Nephron progenitor cell (in vitro differentiated cells): Measurements from ENCODE around the gene EFCC1.

Source experiments
- DNase-seq: peaks from one replicate; pipeline ENCODE4 v3.0.0; 2021
- H3K27ac Mint-ChIP-seq: 2 replicates; pipeline ENCODE4 v1.8.0; 2021; ENCODE audit warnings: mild to moderate bottlenecking, moderate library complexity, mixed read lengths
- H3K27me3 Mint-ChIP-seq: 2 replicates; pipeline ENCODE4 v1.8.0; 2021; ENCODE audit warnings: mild to moderate bottlenecking, low read depth, mixed read lengths; ENCODE audit not compliant: poor library complexity
- H3K36me3 Mint-ChIP-seq: 2 replicates; pipeline ENCODE4 v1.8.0; 2021; ENCODE audit warnings: low read depth, mixed read lengths
- H3K4me1 Mint-ChIP-seq: 2 replicates; pipeline ENCODE4 v1.8.0; 2021; ENCODE audit warnings: mixed read lengths
- H3K4me3 Mint-ChIP-seq: 2 replicates; pipeline ENCODE4 v1.8.0; 2021; ENCODE audit warnings: mild to moderate bottlenecking, moderate library complexity, mixed read lengths
- H3K9me3 Mint-ChIP-seq: 2 replicates; pipeline ENCODE4 v1.8.0; 2021; ENCODE audit warnings: mild to moderate bottlenecking, moderate library complexity, mixed read lengths
- TF ChIP-seq, protein P1 (sequence below): fragments of 200-600 bp; sonication (generic); IDR thresholded peaks from 2 replicates; pipeline ENCODE4 v1.5.0; 2021; ENCODE audit warnings: antibody characterized with exemption

EFCC1 gene

DNA sequence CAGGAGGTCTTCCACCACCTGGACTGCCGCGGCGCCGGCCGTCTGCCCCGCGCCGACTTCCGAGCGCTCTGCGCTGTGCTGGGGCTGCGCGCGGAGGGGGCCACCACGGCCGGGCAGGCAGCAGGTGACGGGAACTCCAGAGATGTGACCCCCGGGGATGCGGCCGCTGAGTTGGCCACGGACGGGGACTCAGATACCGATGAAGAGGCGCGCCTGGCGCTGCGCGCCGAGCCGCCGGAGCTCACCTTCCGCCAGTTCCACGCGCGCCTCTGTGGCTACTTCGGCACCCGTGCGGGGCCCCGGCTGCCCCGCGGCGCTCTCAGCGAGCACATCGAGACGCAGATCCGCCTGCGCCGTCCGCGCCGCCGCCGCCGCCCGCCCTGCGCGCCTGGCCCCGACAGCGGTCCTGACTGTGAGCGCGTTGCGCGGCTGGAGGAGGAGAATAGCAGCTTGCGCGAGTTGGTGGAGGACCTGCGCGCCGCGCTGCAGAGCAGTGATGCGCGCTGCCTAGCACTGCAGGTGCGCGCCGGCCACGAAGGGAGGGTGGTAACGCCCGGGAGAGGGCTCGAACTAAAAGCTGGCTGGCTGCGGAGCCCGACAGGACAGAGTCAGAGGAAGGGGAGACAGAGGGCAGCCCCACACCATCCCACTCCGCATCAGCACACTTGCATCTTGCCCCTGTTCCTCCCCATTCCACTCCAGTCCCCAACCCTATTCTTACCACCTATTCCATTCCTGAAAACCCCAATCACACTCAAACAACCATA is 885 bp downstream of the EFCC1 start:
- peaks cover 82% of the 10 kb centered on the region for H3K27me3 Mint-ChIP-seq
- H3K4me1 Mint-ChIP-seq: peaks cover 54% of the 10 kb centered on the region
- no peaks in the 10 kb centered on the region for H3K36me3 Mint-ChIP-seq
- TF ChIP-seq, protein P1, sequence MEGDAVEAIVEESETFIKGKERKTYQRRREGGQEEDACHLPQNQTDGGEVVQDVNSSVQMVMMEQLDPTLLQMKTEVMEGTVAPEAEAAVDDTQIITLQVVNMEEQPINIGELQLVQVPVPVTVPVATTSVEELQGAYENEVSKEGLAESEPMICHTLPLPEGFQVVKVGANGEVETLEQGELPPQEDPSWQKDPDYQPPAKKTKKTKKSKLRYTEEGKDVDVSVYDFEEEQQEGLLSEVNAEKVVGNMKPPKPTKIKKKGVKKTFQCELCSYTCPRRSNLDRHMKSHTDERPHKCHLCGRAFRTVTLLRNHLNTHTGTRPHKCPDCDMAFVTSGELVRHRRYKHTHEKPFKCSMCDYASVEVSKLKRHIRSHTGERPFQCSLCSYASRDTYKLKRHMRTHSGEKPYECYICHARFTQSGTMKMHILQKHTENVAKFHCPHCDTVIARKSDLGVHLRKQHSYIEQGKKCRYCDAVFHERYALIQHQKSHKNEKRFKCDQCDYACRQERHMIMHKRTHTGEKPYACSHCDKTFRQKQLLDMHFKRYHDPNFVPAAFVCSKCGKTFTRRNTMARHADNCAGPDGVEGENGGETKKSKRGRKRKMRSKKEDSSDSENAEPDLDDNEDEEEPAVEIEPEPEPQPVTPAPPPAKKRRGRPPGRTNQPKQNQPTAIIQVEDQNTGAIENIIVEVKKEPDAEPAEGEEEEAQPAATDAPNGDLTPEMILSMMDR: no peak
- peak; percentile 69 for DNase-seq
- H3K9me3 Mint-ChIP-seq: peaks cover 4% of the 10 kb centered on the region
- peak overlapping the region; percentile 70 for H3K4me3 Mint-ChIP-seq
- H3K27ac Mint-ChIP-seq: no peak overlapping the region

DNA sequence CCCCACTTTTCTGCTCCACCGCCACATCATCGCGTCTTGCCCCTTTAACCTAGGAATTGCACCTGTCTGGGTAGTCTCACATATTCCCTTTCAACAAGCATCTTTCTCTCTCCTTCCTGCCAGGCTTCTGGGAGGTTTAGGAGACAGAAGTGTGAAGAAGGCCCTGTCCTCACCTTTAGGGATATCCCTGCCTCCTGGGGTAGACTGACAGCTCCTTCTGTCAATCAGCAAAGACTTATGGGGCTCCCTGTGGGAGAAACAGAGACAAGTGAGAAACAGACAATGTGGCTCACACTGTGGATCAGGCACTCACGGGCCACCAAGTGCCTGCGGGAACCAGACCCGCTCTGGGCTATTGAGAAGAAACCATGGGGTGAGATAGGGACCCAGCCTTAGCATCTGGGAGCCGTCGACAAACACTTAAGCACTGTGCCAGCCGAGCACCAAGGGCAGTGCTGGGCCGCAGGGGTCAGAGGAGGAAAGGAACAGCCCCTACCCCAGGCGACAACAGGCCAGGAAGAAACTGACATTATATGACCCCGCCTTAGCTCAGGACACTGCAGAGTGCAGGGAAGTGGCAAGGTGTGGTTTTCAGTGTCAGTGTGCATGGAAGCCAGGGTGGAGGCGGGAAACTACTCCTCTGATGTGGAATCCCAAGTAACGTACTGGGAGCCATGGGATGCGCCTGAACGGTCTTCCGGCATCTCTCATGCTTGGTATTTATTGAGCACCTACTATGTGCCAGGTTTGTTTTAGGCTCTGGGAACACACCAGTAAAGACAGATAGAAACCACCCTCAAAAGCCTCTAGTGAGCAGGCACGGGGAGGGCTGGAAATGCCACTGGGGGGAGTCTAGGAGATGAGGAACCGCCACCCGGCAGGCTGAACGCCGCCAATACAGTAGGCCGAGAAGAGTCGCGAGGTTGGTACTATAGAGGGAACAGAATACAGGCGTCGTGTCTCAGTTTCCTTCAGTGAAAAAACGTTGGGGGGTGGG is 1.8 kb downstream of the EFCC1 start:
- no peak overlapping the region for H3K27ac Mint-ChIP-seq
- peaks cover 55% of the 10 kb centered on the region for H3K4me1 Mint-ChIP-seq
- no peak for DNase-seq
- no peaks in the 10 kb centered on the region for H3K36me3 Mint-ChIP-seq
- TF ChIP-seq, protein P1: no peak
- no peaks in the 10 kb centered on the region for H3K9me3 Mint-ChIP-seq
- H3K27me3 Mint-ChIP-seq: peaks cover 84% of the 10 kb centered on the region
- peak overlapping the region; percentile 70 for H3K4me3 Mint-ChIP-seq

DNA sequence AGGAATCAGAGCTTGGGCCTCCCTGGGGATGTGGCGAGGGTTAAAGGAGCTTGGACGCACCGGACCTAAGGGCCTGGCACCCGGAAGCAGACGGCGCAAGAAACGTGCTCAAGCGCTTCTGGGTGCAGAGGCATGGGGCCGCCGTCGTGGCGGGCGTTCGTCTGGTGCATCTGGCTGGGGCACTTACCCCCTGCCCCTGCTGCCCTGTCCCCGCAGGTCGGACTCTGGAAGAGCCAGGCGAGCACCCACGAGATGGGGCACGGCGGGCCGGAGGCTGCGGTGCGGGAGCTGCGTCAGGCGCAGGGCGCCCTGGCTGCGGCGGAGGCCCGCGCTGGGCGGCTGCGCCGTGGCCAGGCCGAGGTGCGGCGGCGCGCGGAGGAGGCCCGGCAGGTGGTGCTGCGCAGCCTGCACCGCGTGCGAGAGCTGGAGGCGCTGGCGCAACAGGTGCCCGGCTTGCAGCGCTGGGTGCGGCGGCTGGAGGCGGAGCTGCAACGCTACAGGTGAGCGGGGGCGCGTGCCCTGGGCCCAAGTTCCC is 2.5 kb downstream of the EFCC1 start:
- DNase-seq: peak; percentile 37
- TF ChIP-seq, protein P1: no peak
- peaks cover 48% of the 10 kb centered on the region for H3K4me1 Mint-ChIP-seq
- H3K4me3 Mint-ChIP-seq: no peak overlapping the region
- H3K9me3 Mint-ChIP-seq: no peaks in the 10 kb centered on the region
- no peaks in the 10 kb centered on the region for H3K36me3 Mint-ChIP-seq
- H3K27ac Mint-ChIP-seq: no peak overlapping the region
- peaks cover 85% of the 10 kb centered on the region for H3K27me3 Mint-ChIP-seq

DNA sequence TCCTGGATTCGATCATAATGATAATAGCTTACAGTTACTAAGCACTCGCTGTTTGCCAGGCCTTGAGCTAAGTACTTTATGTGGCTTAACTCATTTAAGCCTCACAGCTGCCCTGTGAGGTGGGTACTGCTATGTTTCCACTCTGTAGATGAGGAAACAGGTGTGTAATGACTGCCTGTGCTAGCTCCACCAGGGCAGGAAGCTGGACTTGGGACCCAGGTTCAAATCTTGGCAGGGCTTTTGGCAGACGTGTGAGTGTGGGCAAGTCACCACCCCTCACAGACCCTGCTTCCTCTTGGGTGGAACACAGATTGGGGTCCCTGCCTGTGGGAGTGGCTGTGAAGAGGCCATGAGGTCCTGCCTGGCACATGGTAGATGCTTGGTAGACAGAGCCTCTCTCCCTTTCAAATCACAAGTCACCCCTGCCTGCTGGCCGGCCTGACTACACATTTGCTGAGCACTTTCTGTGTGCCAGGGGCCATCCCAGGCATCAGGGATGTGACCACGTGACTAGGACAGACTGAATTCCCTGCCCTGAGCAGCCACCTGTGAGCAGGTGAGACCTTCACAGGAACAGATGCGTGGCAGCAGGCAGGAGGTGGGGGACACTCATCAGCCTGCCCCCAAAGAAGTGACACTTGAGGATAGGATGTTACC is 3.7 kb downstream of the EFCC1 start:
- Mint-ChIP-seq H3K4me1 (peaks cover 40% of the 10 kb centered on the region), H3K27me3 (peaks cover 74% of the 10 kb centered on the region), H3K9me3 (no peaks in the 10 kb centered on the region), H3K4me3 (no peak overlapping the region), H3K27ac (no peak overlapping the region), H3K36me3 (no peaks in the 10 kb centered on the region)
- TF ChIP-seq, protein P1: no peak
- DNase-seq: no peak

DNA sequence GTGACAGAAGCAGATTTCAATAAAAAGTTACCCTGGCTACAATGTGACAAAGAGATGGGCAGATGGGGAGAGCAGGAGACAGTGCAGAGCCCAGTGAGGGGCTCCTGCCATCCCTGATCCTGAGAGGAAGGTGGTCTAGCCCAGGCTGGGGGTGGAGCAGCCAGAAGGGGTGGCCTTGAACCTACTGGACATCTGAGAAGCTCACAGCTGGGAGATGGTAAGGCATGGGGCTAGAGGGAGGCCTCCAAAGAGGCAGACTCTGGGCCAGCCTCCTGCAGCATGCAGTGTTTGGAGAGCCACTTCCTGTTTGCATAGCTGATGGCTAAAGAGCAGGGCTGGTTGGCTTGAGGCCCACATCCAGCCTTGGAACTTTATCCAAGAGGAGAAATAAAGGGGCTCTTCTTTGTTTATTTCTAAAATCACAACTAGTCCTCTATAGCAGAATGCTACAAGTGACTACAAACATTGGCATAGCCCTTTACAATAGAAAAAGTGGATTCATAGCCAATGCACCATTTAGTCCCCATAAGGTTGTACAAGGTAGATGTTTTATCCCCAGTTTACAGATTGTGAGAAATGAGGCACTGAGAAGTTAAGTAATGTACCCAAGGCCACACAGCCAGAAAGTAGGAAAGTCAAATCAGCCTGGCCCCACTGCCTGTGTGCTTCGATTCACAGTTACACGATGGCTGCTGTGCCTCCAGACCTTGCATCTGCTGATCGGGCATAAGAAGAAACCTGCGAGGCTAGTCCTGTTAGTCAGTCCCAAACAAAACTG is 4.6 kb downstream of the EFCC1 start:
- DNase-seq: no peak
- Mint-ChIP-seq H3K4me3 (no peak overlapping the region), H3K27ac (no peak overlapping the region), H3K36me3 (no peaks in the 10 kb centered on the region), H3K27me3 (peaks cover 64% of the 10 kb centered on the region), H3K9me3 (no peaks in the 10 kb centered on the region), H3K4me1 (peaks cover 31% of the 10 kb centered on the region)
- TF ChIP-seq, protein P1: no peak
